Dendritic cell treated with granulocyte-macrophage colony-stimulating factor and Interleukin-4, amounts not matched to agents 40 ng/mL and 50 ng/mL, for 4 days (primary cell): ENCODE data around the gene CD300LB.
"Not testable (repeated sequence)": the region's sequence is repeated elsewhere in the genome, so short reads cannot be mapped to it uniquely, and the experiment has no call there.

Source experiments
- H3K27ac Mint-ChIP-seq: one replicate; pipeline ENCODE4 v1.8.0; 2022; ENCODE audit warnings: mild to moderate bottlenecking, mixed read lengths
- H3K27me3 Mint-ChIP-seq: one replicate; pipeline ENCODE4 v1.8.0; 2022; ENCODE audit warnings: mild to moderate bottlenecking, mixed read lengths
- H3K36me3 Mint-ChIP-seq: one replicate; pipeline ENCODE4 v1.8.0; 2022; ENCODE audit warnings: low read depth, mixed read lengths
- H3K4me1 Mint-ChIP-seq: one replicate; pipeline ENCODE4 v1.8.0; 2022; ENCODE audit warnings: low read depth, mixed read lengths
- H3K4me3 Mint-ChIP-seq: one replicate; pipeline ENCODE4 v1.8.0; 2022; ENCODE audit warnings: mild to moderate bottlenecking, moderate library complexity, mixed read lengths
- H3K9me3 Mint-ChIP-seq: one replicate; pipeline ENCODE4 v1.8.0; 2022; ENCODE audit warnings: mixed read lengths
- intact Hi-C: fragments of 100-400 bp; cut with micrococcal nuclease; formaldehyde crosslinking; loops from one replicate; pipeline ENCODE4 v1.15.0; 2022

CD300LB gene

GRCh38 chr17:74514632-74515334, 16.5 kb downstream of the CD300LB start:
- intact Hi-C loops = no loop called here
- no peak overlapping the region for H3K4me3 Mint-ChIP-seq
- H3K27me3 Mint-ChIP-seq = no peaks in the 10 kb centered on the region
- peaks cover 12% of the 10 kb centered on the region for H3K36me3 Mint-ChIP-seq
- H3K27ac Mint-ChIP-seq = peak overlapping the region; percentile 89
- H3K4me1 Mint-ChIP-seq = peaks cover 70% of the 10 kb centered on the region
- H3K9me3 Mint-ChIP-seq = peaks cover 22% of the 10 kb centered on the region

- H3K9me3 Mint-ChIP-seq = peaks cover 22% of the 10 kb centered on the region
- H3K27ac Mint-ChIP-seq = peak overlapping the region; percentile 89
- H3K27me3 Mint-ChIP-seq = no peaks in the 10 kb centered on the region
- intact Hi-C loops = loop anchor here (2.0 kb wide), 1 partner anchor 19 kb away; no protein-coding TSS in a partner anchor
- peaks cover 12% of the 10 kb centered on the region for H3K36me3 Mint-ChIP-seq
- peaks cover 63% of the 10 kb centered on the region for H3K4me1 Mint-ChIP-seq
- no peak overlapping the region for H3K4me3 Mint-ChIP-seq
These were observed 17.2 kb downstream of the CD300LB start for GRCh38 chr17:74513987-74514631.

GRCh38 chr17:74512624-74513091, 18.6 kb downstream of the CD300LB start:
- peaks cover 62% of the 10 kb centered on the region for H3K4me1 Mint-ChIP-seq
- intact Hi-C loops = loop anchor here (2.0 kb wide), 1 partner anchor 20 kb away; no protein-coding TSS in a partner anchor
- H3K27ac Mint-ChIP-seq = peak overlapping the region; percentile 89
- H3K4me3 Mint-ChIP-seq = peak overlapping the region; percentile 48
- H3K36me3 Mint-ChIP-seq = peaks cover 12% of the 10 kb centered on the region
- peaks cover 13% of the 10 kb centered on the region for H3K9me3 Mint-ChIP-seq
- H3K27me3 Mint-ChIP-seq = no peaks in the 10 kb centered on the region

- peaks cover 59% of the 10 kb centered on the region for H3K4me1 Mint-ChIP-seq
- H3K9me3 Mint-ChIP-seq = peaks cover 13% of the 10 kb centered on the region
- H3K4me3 Mint-ChIP-seq = no peak overlapping the region
- H3K27me3 Mint-ChIP-seq = no peaks in the 10 kb centered on the region
- peak overlapping the region; percentile 89 for H3K27ac Mint-ChIP-seq
- peaks cover 12% of the 10 kb centered on the region for H3K36me3 Mint-ChIP-seq
- intact Hi-C loops = loop anchor here (2.0 kb wide), 1 partner anchor 21 kb away; no protein-coding TSS in a partner anchor
These were observed 19.2 kb downstream of the CD300LB start for GRCh38 chr17:74512036-74512435.

- Mint-ChIP-seq H3K27ac (no peak overlapping the region), H3K9me3 (no peaks in the 10 kb centered on the region), H3K4me1 (peaks cover 22% of the 10 kb centered on the region), H3K27me3 (no peaks in the 10 kb centered on the region), H3K4me3 (no peak overlapping the region), H3K36me3 (no peaks in the 10 kb centered on the region)
- intact Hi-C loops = no loop called here
These were observed 23.1 kb downstream of the CD300LB start for GRCh38 chr17:74508156-74508555.

- H3K27ac Mint-ChIP-seq, H3K36me3 Mint-ChIP-seq, H3K4me1 Mint-ChIP-seq, intact Hi-C loops, H3K4me3 Mint-ChIP-seq, H3K9me3 Mint-ChIP-seq, H3K27me3 Mint-ChIP-seq: not testable (repeated sequence)
These were observed 27.3 kb downstream of the CD300LB start for GRCh38 chr17:74503949-74504348.

GRCh38 chr17:74502861-74503260, 28.4 kb downstream of the CD300LB start:
- intact Hi-C loops = no loop called here
- H3K27ac Mint-ChIP-seq = no peak overlapping the region
- no peaks in the 10 kb centered on the region for H3K27me3 Mint-ChIP-seq
- H3K9me3 Mint-ChIP-seq = no peaks in the 10 kb centered on the region
- no peaks in the 10 kb centered on the region for H3K36me3 Mint-ChIP-seq
- no peak overlapping the region for H3K4me3 Mint-ChIP-seq
- no peaks in the 10 kb centered on the region for H3K4me1 Mint-ChIP-seq

GRCh38 chr17:74499992-74500391, 31.3 kb downstream of the CD300LB start:
- H3K36me3 Mint-ChIP-seq = no peaks in the 10 kb centered on the region

GRCh38 chr17:74497471-74497870, 33.8 kb downstream of the CD300LB start:
- Mint-ChIP-seq H3K27ac (no peak overlapping the region), H3K4me1 (peaks cover 22% of the 10 kb centered on the region), H3K9me3 (no peaks in the 10 kb centered on the region), H3K4me3 (no peak overlapping the region), H3K27me3 (no peaks in the 10 kb centered on the region), H3K36me3 (no peaks in the 10 kb centered on the region)
- intact Hi-C loops = no loop called here

More at GRCh38 chr17:74499992-74500391, 31.3 kb downstream of the CD300LB start:
- peaks cover 8% of the 10 kb centered on the region for H3K4me1 Mint-ChIP-seq
- no peaks in the 10 kb centered on the region for H3K9me3 Mint-ChIP-seq
- no peak overlapping the region for H3K4me3 Mint-ChIP-seq
- intact Hi-C loops = no loop called here
- no peak overlapping the region for H3K27ac Mint-ChIP-seq
- H3K27me3 Mint-ChIP-seq = no peaks in the 10 kb centered on the region

- Mint-ChIP-seq H3K4me3 (no peak overlapping the region), H3K27me3 (peaks cover 2% of the 10 kb centered on the region), H3K36me3 (peaks cover 10% of the 10 kb centered on the region), H3K4me1 (peaks cover 57% of the 10 kb centered on the region), H3K27ac (no peak overlapping the region), H3K9me3 (no peaks in the 10 kb centered on the region)
- intact Hi-C loops = loop anchor here (1.0 to 5.0 kb wide), 3 partner anchors 36 to 114 kb away; no protein-coding TSS in a partner anchor
These were observed 37.9 kb downstream of the CD300LB start for GRCh38 chr17:74493331-74493833.

GRCh38 chr17:74491626-74492025, 39.6 kb downstream of the CD300LB start:
- Mint-ChIP-seq H3K27me3 (peaks cover 2% of the 10 kb centered on the region), H3K36me3 (peaks cover 22% of the 10 kb centered on the region), H3K27ac (peak overlapping the region; percentile 85), H3K9me3 (no peaks in the 10 kb centered on the region), H3K4me3 (peak overlapping the region; percentile 18), H3K4me1 (peaks cover 51% of the 10 kb centered on the region)
- intact Hi-C loops = loop anchor here (2.0 to 5.0 kb wide), 2 partner anchors 25 to 34 kb away; partner anchors contain the start of gene CD300A

GRCh38 chr17:74490716-74491115, 40.6 kb downstream of the CD300LB start:
- Mint-ChIP-seq H3K4me1 (peaks cover 51% of the 10 kb centered on the region), H3K4me3 (no peak overlapping the region), H3K36me3 (peaks cover 27% of the 10 kb centered on the region), H3K27me3 (peaks cover 2% of the 10 kb centered on the region), H3K27ac (peak overlapping the region; percentile 16), H3K9me3 (no peaks in the 10 kb centered on the region)
- intact Hi-C loops = loop anchor here (2.0 to 5.0 kb wide), 2 partner anchors 24 to 33 kb away; partner anchors contain the start of gene CD300A

- H3K27ac Mint-ChIP-seq, H3K27me3 Mint-ChIP-seq, H3K9me3 Mint-ChIP-seq, H3K4me3 Mint-ChIP-seq, intact Hi-C loops: not testable (repeated sequence)
- Mint-ChIP-seq H3K4me1 (peaks cover 41% of the 10 kb centered on the region), H3K36me3 (peaks cover 51% of the 10 kb centered on the region)
These were observed 43.0 kb downstream of the CD300LB start for GRCh38 chr17:74488276-74488675.

- intact Hi-C loops = no loop called here
- Mint-ChIP-seq H3K4me1 (peaks cover 28% of the 10 kb centered on the region), H3K4me3 (no peak overlapping the region), H3K9me3 (no peaks in the 10 kb centered on the region), H3K27ac (no peak overlapping the region), H3K27me3 (peaks cover 7% of the 10 kb centered on the region), H3K36me3 (peaks cover 75% of the 10 kb centered on the region)
These were observed 45.4 kb downstream of the CD300LB start for GRCh38 chr17:74485841-74486240.
